ENCODE data around the gene ITGB3. TPM values are rescaled to one million over a fixed set of nuclear protein-coding genes. Genes with fewer than 3 reads are reported as not detected.
A peak's percentile ranks its signal among the peaks of the same experiment; 100 is the strongest.

ITGB3 gene
- total and polyA plus RNA-seq, 2 donors from 2014 or later = 7.1 to 88.8 TPM

GRCh38 chr17:47291242-47291873, 37.7 kb downstream of the ITGB3 start:
- peaks cover 0 to 11% (median 0%) of the 10 kb centered on the region in 3 donors for H3K4me1 ChIP-seq (ENCODE audit: control insufficient read depth in 2 of 3, insufficient read depth in 2 of 3, low read depth in 1 of 3, low read length in 3 of 3)
- H3K9me3 ChIP-seq (ENCODE audit: control insufficient read depth in 2 of 3, insufficient read depth in 1 of 3, low read length in 3 of 3) = no peaks in the 10 kb centered on the region
- no peak overlapping the region for H3K27ac ChIP-seq (ENCODE audit: low read depth in 2 of 2, low read length in 2 of 2)
- DNase-seq = no peak
- intact Hi-C loops (cut with DNase I) = no loop called here
- no peaks in the 10 kb centered on the region for H3K27me3 ChIP-seq (ENCODE audit: control insufficient read depth, insufficient read depth, low read length)
- no peak overlapping the region for H3K9ac ChIP-seq (ENCODE audit: low read length in 3 of 3)
- FAIRE-seq = no peak
- no peaks in the 10 kb centered on the region for H3K36me3 ChIP-seq (ENCODE audit: control insufficient read depth in 2 of 3, insufficient read depth in 3 of 3, low read length in 3 of 3)
- no peak for TF ChIP-seq CTCF (IDR thresholded peaks at IDR 0.05; ENCODE audit: borderline replicate concordance, extremely low read depth, insufficient read depth)
- H3K4me3 ChIP-seq (ENCODE audit: low read length in 3 of 3) = no peak overlapping the region

- intact Hi-C loops (cut with DNase I) = no loop called here
- Histone ChIP-seq H3K36me3 (ENCODE audit: control insufficient read depth in 2 of 3, insufficient read depth in 3 of 3, low read length in 3 of 3) (no peaks in the 10 kb centered on the region), H3K27me3 (ENCODE audit: control insufficient read depth, insufficient read depth, low read length) (no peaks in the 10 kb centered on the region), H3K27ac (ENCODE audit: low read depth in 2 of 2, low read length in 2 of 2) (peak overlapping the region in 1 of 2 donors; percentile 4), H3K9ac (ENCODE audit: low read length in 3 of 3) (no peak overlapping the region), H3K4me3 (ENCODE audit: low read length in 3 of 3) (no peak overlapping the region), H3K9me3 (ENCODE audit: control insufficient read depth in 2 of 3, insufficient read depth in 1 of 3, low read length in 3 of 3) (no peaks in the 10 kb centered on the region), H3K4me1 (ENCODE audit: control insufficient read depth in 2 of 3, insufficient read depth in 2 of 3, low read depth in 1 of 3, low read length in 3 of 3) (peaks cover 0 to 11% (median 0%) of the 10 kb centered on the region in 3 donors)
- no peak for FAIRE-seq
- TF ChIP-seq CTCF (IDR thresholded peaks at IDR 0.05; ENCODE audit: borderline replicate concordance, extremely low read depth, insufficient read depth) = no peak
- DNase-seq = no peak
Measured at GRCh38 chr17:47292206-47292605, 38.6 kb downstream of the ITGB3 start.

- H3K9me3 ChIP-seq (ENCODE audit: control insufficient read depth in 2 of 3, insufficient read depth in 1 of 3, low read length in 3 of 3) = no peaks in the 10 kb centered on the region
- intact Hi-C loops (cut with DNase I) = no loop called here
- H3K9ac ChIP-seq (ENCODE audit: low read length in 3 of 3) = peak overlapping the region in 1 of 3 donors; percentile 41
- H3K36me3 ChIP-seq (ENCODE audit: control insufficient read depth in 2 of 3, insufficient read depth in 3 of 3, low read length in 3 of 3) = no peaks in the 10 kb centered on the region
- TF ChIP-seq CTCF (IDR thresholded peaks at IDR 0.05; ENCODE audit: borderline replicate concordance, extremely low read depth, insufficient read depth) = no peak
- H3K27me3 ChIP-seq (ENCODE audit: control insufficient read depth, insufficient read depth, low read length) = no peaks in the 10 kb centered on the region
- H3K27ac ChIP-seq (ENCODE audit: low read depth in 2 of 2, low read length in 2 of 2) = no peak overlapping the region
- DNase-seq = no peak
- H3K4me1 ChIP-seq (ENCODE audit: control insufficient read depth in 2 of 3, insufficient read depth in 2 of 3, low read depth in 1 of 3, low read length in 3 of 3) = peaks cover 0 to 11% (median 6%) of the 10 kb centered on the region in 3 donors
- H3K4me3 ChIP-seq (ENCODE audit: low read length in 3 of 3) = no peak overlapping the region
- FAIRE-seq = no peak
Measured at GRCh38 chr17:47295037-47295873, 41.6 kb downstream of the ITGB3 start.

Measured in kidney (tissue), 14 donors.